Calu3 (cell line): Measurements from ENCODE around the gene SFSWAP. TPM values are rescaled to one million over a fixed set of nuclear protein-coding genes. Genes with fewer than 3 reads are reported as not detected.

Experiments
- BruUV-seq: library from RNA; stranded (reverse); fragments of 400-500 nt; replicated peaks from 2 replicates; lab custom pipeline; 2021; lab: Mats Ljungman, UMichigan
- CTCF ChIA-PET: fragments of 300-600 bp; sonication (Branson Sonifier 250); formaldehyde crosslinking; loops from one replicate; lab custom pipeline; 2022; ENCODE audit warnings: antibody characterized with exemption; lab: Charles Lee
- DNase-seq: peaks from one replicate; pipeline ENCODE4 v3.0.0; 2022
- H3K27ac Mint-ChIP-seq: one replicate; pipeline ENCODE4 v1.8.0; 2022; ENCODE audit warnings: mixed read lengths; ENCODE audit not compliant: unreplicated experiment
- H3K27me3 Mint-ChIP-seq: one replicate; pipeline ENCODE4 v1.8.0; 2022; ENCODE audit warnings: mixed read lengths; ENCODE audit not compliant: unreplicated experiment
- H3K36me3 Mint-ChIP-seq: one replicate; pipeline ENCODE4 v1.8.0; 2022; ENCODE audit warnings: mild to moderate bottlenecking, moderate library complexity, mixed read lengths; ENCODE audit not compliant: insufficient read depth, unreplicated experiment
- H3K4me1 Mint-ChIP-seq: one replicate; pipeline ENCODE4 v1.8.0; 2022; ENCODE audit warnings: mild to moderate bottlenecking, low read depth, mixed read lengths; ENCODE audit not compliant: unreplicated experiment
- H3K4me3 Mint-ChIP-seq: one replicate; pipeline ENCODE4 v1.8.0; 2022; ENCODE audit warnings: mild to moderate bottlenecking, low read depth, moderate library complexity, mixed read lengths; ENCODE audit not compliant: unreplicated experiment
- H3K9me3 Mint-ChIP-seq: one replicate; pipeline ENCODE4 v1.8.0; 2022; ENCODE audit warnings: low read depth, mixed read lengths; ENCODE audit not compliant: unreplicated experiment
- intact Hi-C: fragments of 100-400 bp; cut with micrococcal nuclease; formaldehyde crosslinking; loops from one replicate; pipeline ENCODE4 v1.10.0; 2022; ENCODE audit not compliant: unreplicated experiment
- total RNA-seq: library from RNA; stranded (reverse); gene quantifications from 2 replicates; pipeline ENCODE4 v1.2.3, GENCODE V29; 2022
- TF ChIP-seq, protein P1 (sequence below): fragments of 200-600 bp; IDR thresholded peaks from one replicate; pipeline ENCODE4 v1.8.0; 2022; ENCODE audit warnings: antibody characterized with exemption; ENCODE audit not compliant: unreplicated experiment

Gene SFSWAP
- total RNA-seq, 1 experiment from 2014 or later = 68.4 TPM

DNA sequence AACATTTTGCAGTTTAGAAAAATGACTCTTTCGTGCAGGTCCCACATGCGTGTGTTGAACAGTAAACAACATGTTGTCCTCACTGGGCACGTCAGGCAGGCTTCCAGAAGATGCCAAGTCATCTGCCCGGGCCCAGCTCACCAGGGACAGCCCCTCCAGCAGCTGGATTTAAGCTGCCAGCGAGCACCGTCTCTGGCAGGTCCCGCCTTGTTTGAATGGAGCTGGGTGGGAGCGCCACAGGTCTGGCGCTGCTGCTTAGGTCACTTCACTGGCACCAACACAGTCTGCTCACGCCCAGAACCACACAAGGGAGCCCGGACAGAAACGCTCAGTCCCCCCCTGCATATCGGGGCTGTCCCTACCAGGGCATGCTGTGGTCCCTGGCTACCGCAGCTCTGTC is 84.2 kb downstream of the SFSWAP start:
- Mint-ChIP-seq H3K4me1 (no peaks in the 10 kb centered on the region), H3K27ac (peak overlapping the region; percentile 58), H3K27me3 (no peaks in the 10 kb centered on the region), H3K9me3 (no peaks in the 10 kb centered on the region), H3K4me3 (no peak overlapping the region), H3K36me3 (peaks cover 48% of the 10 kb centered on the region)
- BruUV-seq = no TSS peak
- CTCF ChIA-PET = no interaction called here
- DNase-seq = no peak
- intact Hi-C loops = no loop called here
- TF ChIP-seq, protein P1, sequence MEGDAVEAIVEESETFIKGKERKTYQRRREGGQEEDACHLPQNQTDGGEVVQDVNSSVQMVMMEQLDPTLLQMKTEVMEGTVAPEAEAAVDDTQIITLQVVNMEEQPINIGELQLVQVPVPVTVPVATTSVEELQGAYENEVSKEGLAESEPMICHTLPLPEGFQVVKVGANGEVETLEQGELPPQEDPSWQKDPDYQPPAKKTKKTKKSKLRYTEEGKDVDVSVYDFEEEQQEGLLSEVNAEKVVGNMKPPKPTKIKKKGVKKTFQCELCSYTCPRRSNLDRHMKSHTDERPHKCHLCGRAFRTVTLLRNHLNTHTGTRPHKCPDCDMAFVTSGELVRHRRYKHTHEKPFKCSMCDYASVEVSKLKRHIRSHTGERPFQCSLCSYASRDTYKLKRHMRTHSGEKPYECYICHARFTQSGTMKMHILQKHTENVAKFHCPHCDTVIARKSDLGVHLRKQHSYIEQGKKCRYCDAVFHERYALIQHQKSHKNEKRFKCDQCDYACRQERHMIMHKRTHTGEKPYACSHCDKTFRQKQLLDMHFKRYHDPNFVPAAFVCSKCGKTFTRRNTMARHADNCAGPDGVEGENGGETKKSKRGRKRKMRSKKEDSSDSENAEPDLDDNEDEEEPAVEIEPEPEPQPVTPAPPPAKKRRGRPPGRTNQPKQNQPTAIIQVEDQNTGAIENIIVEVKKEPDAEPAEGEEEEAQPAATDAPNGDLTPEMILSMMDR = no peak

DNA sequence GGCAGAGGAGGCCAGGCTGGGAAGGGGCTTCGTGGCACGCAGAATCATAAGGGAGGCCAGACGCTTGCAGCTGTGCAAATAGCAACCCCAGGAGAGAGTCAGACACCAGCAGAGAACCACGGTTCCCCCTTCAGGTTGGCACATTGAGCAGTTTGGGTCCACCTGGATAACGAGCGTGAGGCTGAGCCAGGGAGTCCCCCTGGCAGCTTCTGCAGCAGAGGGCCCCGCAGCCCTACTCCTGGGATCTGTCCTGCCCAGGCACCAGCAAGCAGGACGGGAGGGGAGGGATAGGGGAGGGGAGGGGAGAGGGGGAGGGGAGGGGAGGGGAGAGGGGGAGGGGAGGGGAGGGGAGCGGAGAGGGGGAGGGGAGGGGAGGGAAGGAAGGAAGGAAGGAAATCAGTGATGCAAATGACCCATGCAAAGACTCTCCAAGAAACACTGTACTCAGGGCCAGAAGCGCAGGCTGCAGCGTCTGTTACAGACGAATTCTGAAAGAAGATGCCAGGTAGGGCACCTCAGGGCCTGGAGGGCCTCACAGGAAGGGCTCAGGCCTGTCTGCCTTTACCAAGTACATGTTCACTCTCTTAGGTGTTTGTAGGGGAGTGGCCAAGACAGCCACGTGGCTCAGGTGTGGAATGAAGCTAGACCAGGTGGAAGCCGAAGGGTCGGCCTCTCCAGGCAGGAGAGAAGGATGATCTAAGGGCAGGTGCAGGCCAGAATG is 85.0 kb downstream of the SFSWAP start:
- H3K27me3 Mint-ChIP-seq = no peaks in the 10 kb centered on the region
- H3K9me3 Mint-ChIP-seq = no peaks in the 10 kb centered on the region
- CTCF ChIA-PET = no interaction called here
- BruUV-seq = no TSS peak
- no peak overlapping the region for H3K4me3 Mint-ChIP-seq
- peaks cover 53% of the 10 kb centered on the region for H3K36me3 Mint-ChIP-seq
- H3K4me1 Mint-ChIP-seq = no peaks in the 10 kb centered on the region
- no peak for DNase-seq
- TF ChIP-seq, protein P1 = no peak
- intact Hi-C loops = no loop called here
- H3K27ac Mint-ChIP-seq = peak overlapping the region; percentile 58

DNA sequence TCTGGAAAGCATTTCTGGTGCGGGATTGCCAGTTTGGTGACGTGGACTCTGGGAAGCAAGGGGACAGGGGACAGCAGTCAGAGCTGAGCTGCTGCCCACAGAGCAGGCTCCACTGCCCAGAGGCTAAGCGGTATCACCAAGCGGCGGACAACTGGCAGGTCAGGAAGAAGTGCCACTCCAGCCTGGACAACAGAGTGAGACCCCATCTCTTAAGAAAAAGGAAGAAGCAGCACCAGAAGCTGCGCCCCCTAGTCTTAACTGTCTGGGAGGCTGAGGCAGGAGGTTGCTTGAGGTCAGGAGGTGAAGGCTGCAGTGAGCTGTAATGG is 85.5 kb downstream of the SFSWAP start:
- no peak for DNase-seq
- no TSS peak for BruUV-seq
- no peaks in the 10 kb centered on the region for H3K4me1 Mint-ChIP-seq
- peaks cover 56% of the 10 kb centered on the region for H3K36me3 Mint-ChIP-seq
- intact Hi-C loops = no loop called here
- H3K27me3 Mint-ChIP-seq = no peaks in the 10 kb centered on the region
- H3K4me3 Mint-ChIP-seq = no peak overlapping the region
- no peak overlapping the region for H3K27ac Mint-ChIP-seq
- TF ChIP-seq, protein P1 = no peak
- H3K9me3 Mint-ChIP-seq = no peaks in the 10 kb centered on the region
- CTCF ChIA-PET = no interaction called here

DNA sequence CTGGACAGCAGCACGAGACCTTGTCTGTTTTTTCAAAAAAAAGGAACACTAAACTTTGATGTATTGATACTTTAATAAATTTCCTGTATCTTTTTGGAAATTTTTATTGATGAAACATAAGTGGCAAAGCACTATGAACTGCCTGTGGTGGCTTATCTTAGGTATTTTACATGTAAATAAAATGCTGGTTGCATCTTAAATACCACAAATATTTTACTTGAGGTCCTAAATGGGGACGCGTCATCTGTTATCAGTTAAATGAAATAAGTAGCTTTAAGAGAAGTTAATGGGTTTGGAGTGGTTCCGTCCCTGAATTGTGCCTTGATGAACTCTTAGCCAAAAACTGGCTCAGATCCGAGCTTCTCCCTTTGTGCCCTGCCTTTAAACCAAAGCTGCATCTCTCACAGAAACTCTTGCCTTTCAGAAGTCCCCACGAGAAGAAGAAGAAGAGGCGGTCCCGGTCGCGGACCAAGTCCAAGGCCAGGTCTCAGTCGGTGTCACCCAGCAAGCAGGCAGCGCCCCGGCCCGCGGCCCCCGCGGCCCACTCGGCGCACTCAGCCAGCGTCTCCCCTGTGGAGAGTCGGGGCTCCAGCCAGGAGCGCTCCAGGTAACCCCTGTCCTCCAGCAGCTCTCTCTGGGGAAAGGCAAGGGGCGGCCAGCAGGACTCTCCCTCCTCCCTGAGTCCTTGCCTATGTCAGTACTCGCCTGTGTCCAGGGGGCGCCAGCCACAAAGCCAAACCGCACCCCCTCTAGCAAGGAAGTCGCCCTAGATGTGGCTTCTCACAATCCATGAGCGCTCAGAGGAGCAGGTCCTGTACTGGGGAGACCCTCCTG is 86.1 kb downstream of the SFSWAP start:
- H3K36me3 Mint-ChIP-seq = peaks cover 62% of the 10 kb centered on the region
- CTCF ChIA-PET = no interaction called here
- no peaks in the 10 kb centered on the region for H3K4me1 Mint-ChIP-seq
- TF ChIP-seq, protein P1 = no peak
- no peak for DNase-seq
- H3K9me3 Mint-ChIP-seq = no peaks in the 10 kb centered on the region
- no peak overlapping the region for H3K27ac Mint-ChIP-seq
- intact Hi-C loops = no loop called here
- no peak overlapping the region for H3K4me3 Mint-ChIP-seq
- no TSS peak for BruUV-seq
- H3K27me3 Mint-ChIP-seq = no peaks in the 10 kb centered on the region
